AG10803 (cell line): ENCODE results near the gene SANBR.

Experiments
- DNase-seq: peaks from one replicate; pipeline ENCODE4 v3.0.0; 2010; ENCODE audit warnings: low read depth
- H3K4me3 ChIP-seq: 2 replicates; pipeline ENCODE4 v1.5.1; 2011; ENCODE audit warnings: mild to moderate bottlenecking, low read length, control low read depth
- TF ChIP-seq, protein P1 (sequence below): conservative IDR thresholded peaks from 2 replicates; pipeline ENCODE4 v1.5.1; 2011; ENCODE audit warnings: mild to moderate bottlenecking, low read length, control low read depth, inconsistent platforms

Gene SANBR

DNA sequence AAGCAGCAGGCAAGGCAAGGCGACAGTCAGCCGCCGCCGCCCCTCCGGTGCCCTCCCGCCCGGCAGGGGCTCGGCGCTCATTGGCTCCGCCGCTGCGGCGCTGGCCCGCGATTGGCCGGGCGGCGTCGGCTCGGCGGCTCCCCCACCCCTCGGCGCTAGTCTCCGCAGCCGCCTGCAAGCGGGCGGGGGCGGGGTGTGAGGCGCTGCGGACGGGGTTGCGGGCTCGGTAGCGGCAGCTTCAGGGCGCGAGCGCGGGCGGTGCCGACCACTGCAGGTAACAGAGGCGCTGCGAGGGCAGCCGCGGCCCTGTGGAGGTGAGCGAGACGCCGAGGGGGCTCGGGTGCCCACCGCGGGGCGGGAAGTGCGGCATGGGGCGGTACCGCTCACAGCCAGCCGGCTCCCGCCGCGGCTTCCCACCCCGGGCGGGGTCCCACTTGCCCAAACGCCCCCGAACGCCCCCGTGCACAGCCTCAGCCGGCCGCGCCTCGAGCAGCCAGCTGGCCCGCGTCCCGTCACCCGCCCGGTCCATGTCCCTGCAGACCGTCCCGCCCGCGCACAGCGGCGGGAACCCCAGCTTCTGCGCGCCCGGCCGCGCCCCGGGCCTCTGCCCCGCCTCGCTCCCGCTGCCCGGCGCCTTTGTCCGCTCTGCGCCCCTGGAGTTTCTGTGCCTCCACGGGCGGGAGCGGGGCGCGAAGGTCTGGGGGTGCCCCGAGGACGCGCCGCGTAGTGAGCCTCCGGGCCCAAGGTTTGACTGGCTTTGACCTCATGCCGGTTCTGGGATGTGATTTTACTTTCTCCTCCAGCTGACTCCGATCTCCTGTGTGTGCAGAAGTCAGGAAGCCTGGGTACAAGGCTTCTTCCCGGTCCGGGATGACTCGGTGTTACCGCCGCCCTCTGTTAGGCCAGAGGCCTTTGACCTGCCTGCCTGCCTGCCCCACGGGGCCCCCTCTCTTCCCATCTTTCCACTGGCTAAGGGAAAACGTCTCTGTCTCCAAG is at the start of gene SANBR:
SANBR (plus strand) TSS at position 158 of the 996 bp plus-strand sequence. CDS start 4,480 bp downstream, outside the sequence.
- DNase-seq = peak; percentile 75
- TF ChIP-seq, protein P1, sequence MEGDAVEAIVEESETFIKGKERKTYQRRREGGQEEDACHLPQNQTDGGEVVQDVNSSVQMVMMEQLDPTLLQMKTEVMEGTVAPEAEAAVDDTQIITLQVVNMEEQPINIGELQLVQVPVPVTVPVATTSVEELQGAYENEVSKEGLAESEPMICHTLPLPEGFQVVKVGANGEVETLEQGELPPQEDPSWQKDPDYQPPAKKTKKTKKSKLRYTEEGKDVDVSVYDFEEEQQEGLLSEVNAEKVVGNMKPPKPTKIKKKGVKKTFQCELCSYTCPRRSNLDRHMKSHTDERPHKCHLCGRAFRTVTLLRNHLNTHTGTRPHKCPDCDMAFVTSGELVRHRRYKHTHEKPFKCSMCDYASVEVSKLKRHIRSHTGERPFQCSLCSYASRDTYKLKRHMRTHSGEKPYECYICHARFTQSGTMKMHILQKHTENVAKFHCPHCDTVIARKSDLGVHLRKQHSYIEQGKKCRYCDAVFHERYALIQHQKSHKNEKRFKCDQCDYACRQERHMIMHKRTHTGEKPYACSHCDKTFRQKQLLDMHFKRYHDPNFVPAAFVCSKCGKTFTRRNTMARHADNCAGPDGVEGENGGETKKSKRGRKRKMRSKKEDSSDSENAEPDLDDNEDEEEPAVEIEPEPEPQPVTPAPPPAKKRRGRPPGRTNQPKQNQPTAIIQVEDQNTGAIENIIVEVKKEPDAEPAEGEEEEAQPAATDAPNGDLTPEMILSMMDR = no peak
- H3K4me3 ChIP-seq = peak within 1 kb of the TSS; percentile 75

DNA sequence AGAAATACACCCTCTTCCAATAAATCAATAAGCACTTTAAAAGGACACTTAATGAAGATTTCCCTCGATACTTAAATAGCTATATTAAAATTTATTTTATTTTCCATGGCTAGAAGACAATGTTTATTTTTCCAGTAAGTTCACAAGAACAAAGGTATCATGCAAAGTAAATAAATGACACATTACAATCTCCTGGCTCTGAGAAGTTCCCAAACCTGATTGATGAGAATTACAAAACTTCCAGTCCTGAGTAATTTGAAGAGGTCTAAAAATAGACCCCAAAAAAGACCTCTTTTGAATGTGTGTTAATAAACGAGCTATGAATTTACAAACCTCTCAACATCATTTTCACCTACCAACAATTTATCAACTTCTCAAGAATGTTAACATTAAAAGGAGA is 49.7 kb upstream of the SANBR start:
- DNase-seq = no peak
- no peak overlapping the region for H3K4me3 ChIP-seq
- TF ChIP-seq, protein P1 = no peak

DNA sequence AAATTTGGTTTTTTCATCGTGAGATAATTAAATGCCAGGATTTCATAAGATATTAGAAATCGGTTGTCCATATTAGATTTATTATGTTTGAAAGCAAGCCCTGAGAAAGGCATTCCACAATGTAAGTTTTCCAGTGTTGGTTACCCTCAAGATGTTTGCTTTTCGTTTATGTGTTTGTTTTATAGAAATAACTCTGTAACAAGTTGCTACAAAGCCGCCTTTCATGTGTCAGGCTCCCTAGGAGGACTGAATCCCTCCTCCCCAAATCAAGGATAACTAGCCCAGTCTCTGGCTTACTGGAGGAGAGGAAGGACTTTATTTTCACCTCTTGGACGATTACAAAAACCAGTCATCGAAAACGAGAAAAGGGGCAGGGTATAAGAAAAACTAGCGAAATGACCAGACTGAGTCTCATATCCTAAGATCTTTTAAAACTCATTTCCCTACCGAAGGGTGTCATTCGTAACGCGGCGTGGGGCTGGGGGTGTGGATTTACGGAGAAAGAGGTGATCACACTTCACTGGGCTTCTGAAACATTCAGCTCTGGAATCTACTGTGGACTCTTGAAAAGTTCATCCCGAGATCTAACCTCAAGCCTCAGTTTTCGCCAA is 49.2 kb upstream of the SANBR start:
- no peak for DNase-seq
- peak overlapping the region; percentile 96 for H3K4me3 ChIP-seq
- TF ChIP-seq, protein P1 = no peak

DNA sequence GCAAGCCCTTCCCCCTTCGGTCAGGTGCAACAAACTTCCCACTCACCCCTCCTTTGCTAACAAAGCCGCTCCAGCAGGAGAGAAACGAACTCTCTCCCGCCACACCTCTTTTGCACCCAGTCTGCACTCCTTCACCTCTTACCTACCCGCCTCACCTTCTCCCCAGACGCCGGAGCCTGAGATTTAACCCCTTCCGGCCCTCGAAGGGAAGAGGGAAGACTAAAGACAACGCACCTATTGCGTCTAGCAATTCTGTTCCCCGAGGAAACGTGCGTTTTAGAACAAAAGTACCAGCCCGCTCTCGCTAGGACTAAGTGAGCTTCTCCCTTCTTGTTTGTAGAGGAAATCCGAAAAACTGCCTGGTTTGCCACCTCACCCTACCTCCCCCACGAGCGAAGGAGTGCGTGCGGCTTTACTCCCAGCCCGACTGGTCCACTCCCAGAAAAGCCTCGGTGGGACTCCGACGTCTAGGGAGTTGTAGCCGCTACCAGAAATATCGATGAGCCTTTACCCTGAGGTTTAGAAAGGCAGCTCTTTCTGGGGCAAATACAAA is 48.6 kb upstream of the SANBR start:
- TF ChIP-seq, protein P1 = no peak
- H3K4me3 ChIP-seq = peak overlapping the region; percentile 96
- peak; percentile 60 for DNase-seq

DNA sequence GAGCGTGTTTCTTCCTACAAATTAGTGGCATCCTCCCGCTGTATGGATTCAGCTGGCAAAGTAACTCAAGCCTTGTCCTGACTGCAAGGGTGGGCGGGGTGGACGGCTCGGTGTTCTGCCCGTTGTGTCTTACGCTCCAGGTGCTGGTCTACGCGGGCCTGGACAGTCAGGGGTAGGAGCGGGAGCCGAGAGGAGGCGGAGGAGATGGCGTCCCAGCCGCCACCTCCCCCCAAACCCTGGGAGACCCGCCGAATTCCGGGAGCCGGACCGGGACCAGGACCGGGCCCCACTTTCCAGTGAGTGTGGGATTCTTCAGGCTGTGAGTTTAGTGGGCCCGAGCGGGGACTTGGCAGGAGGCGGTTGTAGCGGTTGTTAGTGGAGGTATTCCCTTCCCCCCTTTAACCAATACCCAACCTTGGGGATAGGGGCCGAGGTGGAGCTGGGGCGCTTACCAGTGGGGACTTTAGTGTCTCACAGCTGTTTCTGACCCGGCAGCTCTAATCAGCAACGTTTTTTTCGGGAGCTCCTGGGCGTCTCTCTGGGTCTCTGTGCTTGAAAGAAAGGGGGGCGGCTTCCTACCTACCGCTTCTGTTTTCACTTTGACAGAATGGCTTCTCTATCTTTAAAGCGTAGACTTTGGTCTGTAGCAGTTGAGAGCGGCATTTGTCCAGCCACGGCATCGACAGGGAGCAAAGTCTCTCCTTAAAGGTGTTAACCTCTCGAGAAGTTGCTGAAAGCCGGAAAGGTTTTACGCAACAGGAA is 47.9 kb upstream of the SANBR start, which contains the start of the genes PEX13 and PUS10:
PEX13 (plus strand) TSS at position 165 of the 762 bp plus-strand sequence; CDS start at position 205, 40 bp downstream.
PUS10 (minus strand) TSS at position 700 of the 762 bp plus-strand sequence. CDS start 6,365 bp downstream, outside the sequence.
- TF ChIP-seq, protein P1 = no peak
- peak within 1 kb of the TSS; percentile 96 for H3K4me3 ChIP-seq
- DNase-seq = peak; percentile 61

DNA sequence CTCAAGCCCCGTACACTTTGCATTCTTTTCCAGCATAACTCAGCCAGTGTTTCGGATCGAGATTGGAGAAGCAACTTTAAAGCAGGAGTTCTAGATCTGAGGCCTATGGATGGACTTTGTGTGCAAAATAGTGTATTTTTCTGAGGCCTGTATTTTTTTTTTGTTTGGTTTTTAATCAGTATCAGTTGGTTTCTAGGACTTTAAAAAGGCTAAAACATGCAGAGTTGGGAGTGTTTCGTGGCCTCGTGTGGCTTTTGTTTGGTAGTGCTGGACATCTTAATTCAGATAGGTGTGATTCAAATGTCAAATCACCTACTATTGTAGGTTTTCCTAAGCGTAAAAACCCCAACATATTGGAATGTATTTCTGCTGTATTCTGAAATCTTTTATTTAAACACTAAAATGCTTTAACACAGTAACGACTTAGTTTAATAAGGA is 47.3 kb upstream of the SANBR start:
- H3K4me3 ChIP-seq = peak overlapping the region; percentile 96
- TF ChIP-seq, protein P1 = no peak
- DNase-seq = no peak
